PC-9 (cell line): ENCODE measurements around the gene PLXNA3. TPM values are rescaled to one million over a fixed set of nuclear protein-coding genes. Genes with fewer than 3 reads are reported as not detected.

Experiments
- BruUV-seq: library from RNA; stranded (reverse); fragments of 400-500 nt; replicated peaks from 2 replicates; lab custom pipeline; 2021; lab: Mats Ljungman, UMichigan
- CTCF ChIA-PET: fragments of 300-600 bp; sonication (Branson Sonifier 250); formaldehyde crosslinking; loops from one replicate; lab custom pipeline; 2022; ENCODE audit warnings: antibody characterized with exemption; lab: Charles Lee
- POLR2A ChIA-PET: fragments of 300-600 bp; sonication (Branson Sonifier 250); formaldehyde crosslinking; loops from one replicate; lab custom pipeline; 2022; ENCODE audit warnings: antibody characterized with exemption; ENCODE audit not compliant: unreplicated experiment; lab: Charles Lee
- DNase-seq, 2 experiments: peaks; one replicate each; pipeline versions ENCODE4 v3.0.0 to v3.0.0-alpha.2; 2015 to 2022; ENCODE audit warnings: mixed read lengths in 1 of 2
- H2AFZ ChIP-seq: fragments of 200-600 bp; sonication (generic); 2 replicates; pipeline ENCODE4 v1.8.1; 2017; ENCODE audit warnings: antibody characterized with exemption
- H3F3A ChIP-seq: fragments of 200-600 bp; sonication (generic); 2 replicates; pipeline ENCODE4 v1.8.1; 2017; ENCODE audit warnings: antibody characterized with exemption, mild to moderate bottlenecking, low read depth; ENCODE audit not compliant: insufficient read depth
- H3K27ac ChIP-seq: fragments of 200-600 bp; sonication (generic); 2 replicates; pipeline ENCODE4 v1.6.1; 2016; ENCODE audit warnings: mixed run types
- H3K27me3 ChIP-seq: fragments of 200-600 bp; sonication (generic); 2 replicates; pipeline ENCODE4 v1.6.1; 2016; ENCODE audit warnings: low read depth, mixed run types; ENCODE audit not compliant: insufficient read depth
- H3K36me3 ChIP-seq: fragments of 200-600 bp; sonication (generic); 2 replicates; pipeline ENCODE4 v1.6.1; 2016; ENCODE audit warnings: low read depth, mixed run types
- H3K4me1 ChIP-seq: fragments of 200-600 bp; sonication (generic); replicated peaks from 2 replicates; pipeline ENCODE4 v1.6.1; 2016; ENCODE audit warnings: mixed run types; ENCODE audit not compliant: insufficient read depth
- H3K4me2 ChIP-seq: fragments of 200-600 bp; sonication (generic); 2 replicates; pipeline ENCODE4 v1.6.1; 2017; ENCODE audit warnings: mixed run types
- H3K4me3 ChIP-seq: fragments of 200-600 bp; sonication (generic); 2 replicates; pipeline ENCODE4 v1.6.1; 2016; ENCODE audit warnings: mixed run types
- H3K79me2 ChIP-seq: fragments of 200-600 bp; sonication (generic); 2 replicates; pipeline ENCODE4 v1.6.1; 2017; ENCODE audit warnings: low read depth, mixed run types
- H3K9me2 ChIP-seq: fragments of 200-600 bp; sonication (generic); 2 replicates; pipeline ENCODE4 v1.8.1; 2017; ENCODE audit warnings: mild to moderate bottlenecking; ENCODE audit not compliant: insufficient read depth
- H3K9me3 ChIP-seq: fragments of 200-600 bp; sonication (generic); 2 replicates; pipeline ENCODE4 v1.8.1; 2016; ENCODE audit warnings: low read depth; ENCODE audit not compliant: insufficient read depth
- H4K20me1 ChIP-seq: fragments of 200-600 bp; sonication (generic); 2 replicates; pipeline ENCODE4 v1.8.1; 2017; ENCODE audit not compliant: insufficient read depth
- CTCF ChIP-seq: fragments of 200-600 bp; sonication (generic); conservative IDR thresholded peaks from 2 replicates; pipeline ENCODE4 v1.6.1; 2017; ENCODE audit warnings: mixed run types, antibody characterized with exemption, mild to moderate bottlenecking, moderate library complexity
- EZH2 ChIP-seq: fragments of 200-600 bp; sonication (generic); IDR thresholded peaks from 2 replicates; pipeline ENCODE4 v1.8.0; 2017; ENCODE audit warnings: antibody characterized with exemption, low read depth
- intact Hi-C: fragments of 100-400 bp; cut with micrococcal nuclease; formaldehyde crosslinking; loops from one replicate; pipeline ENCODE4 v1.10.0; 2022; ENCODE audit not compliant: unreplicated experiment
- total RNA-seq: library from RNA; stranded (reverse); gene quantifications from 2 replicates; pipeline ENCODE4 v1.2.3, GENCODE V29; 2021

Gene PLXNA3
- total RNA-seq, 1 experiment from 2014 or later = 124 TPM

- Histone ChIP-seq H2AFZ (no peak overlapping the region), H3F3A (peaks cover 13% of the 10 kb centered on the region; the same call in 1 of the 2 replicates), H3K4me1 (peaks cover 7% of the 10 kb centered on the region; the same call in 1 of the 2 replicates), H4K20me1 (no peaks in the 10 kb centered on the region), H3K27me3 (no peaks in the 10 kb centered on the region), H3K9me3 (no peaks in the 10 kb centered on the region), H3K4me2 (no peak overlapping the region), H3K79me2 (peaks cover 25% of the 10 kb centered on the region), H3K27ac (no peak overlapping the region), H3K9me2 (no peaks in the 10 kb centered on the region), H3K4me3 (no peak overlapping the region), H3K36me3 (no peaks in the 10 kb centered on the region)
- peak; percentile 62 to 74 for DNase-seq
- TF ChIP-seq EZH2 (no peak), CTCF (no peak)
- BruUV-seq = TSS peak; percentile 8
- CTCF ChIA-PET = interaction anchor here (1.0 kb wide), 1 partner anchor 69 kb away, joined by 5 read pairs; no protein-coding TSS in a partner anchor
- POLR2A ChIA-PET = interaction anchor here (0.6 to 0.7 kb wide), 4 partner anchors 10 to 310 kb away, joined by 3 to 8 read pairs (median 4); partner anchors contain the start of gene PLXNA3
- intact Hi-C loops = loop anchor here (5.0 kb wide), 1 partner anchor 45 kb away; the partner anchor contains the start of gene RPL10
Observed at GRCh38 chrX:154441984-154442707, 15.9 kb upstream of the PLXNA3 start.

- Histone ChIP-seq H3F3A (peaks cover 13% of the 10 kb centered on the region; the same call in 1 of the 2 replicates), H3K36me3 (no peaks in the 10 kb centered on the region), H3K9me3 (no peaks in the 10 kb centered on the region), H3K4me2 (peak overlapping the region; percentile 69), H3K27me3 (no peaks in the 10 kb centered on the region), H2AFZ (no peak overlapping the region), H3K4me3 (peak overlapping the region; percentile 43; the same call in 1 of the 2 replicates), H3K79me2 (peaks cover 15% of the 10 kb centered on the region), H3K4me1 (no peaks in the 10 kb centered on the region), H4K20me1 (no peaks in the 10 kb centered on the region), H3K9me2 (no peaks in the 10 kb centered on the region), H3K27ac (no peak overlapping the region)
- DNase-seq = no peak
- CTCF ChIA-PET = no interaction called here
- TF ChIP-seq EZH2 = no peak
- TF ChIP-seq CTCF = no peak
- POLR2A ChIA-PET = no interaction called here
- intact Hi-C loops = loop anchor here (5.0 kb wide), 1 partner anchor 46 kb away; the partner anchor contains the start of gene RPL10
- no TSS peak for BruUV-seq
Observed at GRCh38 chrX:154443479-154443910, 14.6 kb upstream of the PLXNA3 start.

- peaks cover 10% of the 10 kb centered on the region for H3K79me2 ChIP-seq
- peak within 1 kb of the TSS; percentile 72 for H3K4me3 ChIP-seq
- peaks cover 13% of the 10 kb centered on the region; the same call in 1 of the 2 replicates for H3F3A ChIP-seq
- no peaks in the 10 kb centered on the region for H3K36me3 ChIP-seq
- TF ChIP-seq EZH2 = no peak
- TF ChIP-seq CTCF = no peak
- peak within 1 kb of the TSS; percentile 79 for H2AFZ ChIP-seq
- H3K4me1 ChIP-seq = no peaks in the 10 kb centered on the region
- no peak within 1 kb of the TSS for H3K27ac ChIP-seq
- intact Hi-C loops = loop anchor here (5.0 kb wide), 1 partner anchor 47 kb away; the partner anchor contains the start of gene RPL10
- H4K20me1 ChIP-seq = no peaks in the 10 kb centered on the region
- CTCF ChIA-PET = no interaction called here
- BruUV-seq = no TSS peak
- no peaks in the 10 kb centered on the region for H3K9me3 ChIP-seq
- peak within 1 kb of the TSS; percentile 82 for H3K4me2 ChIP-seq
- H3K9me2 ChIP-seq = no peaks in the 10 kb centered on the region
- POLR2A ChIA-PET = interaction anchor here (0.6 kb wide), 1 partner anchor 97 kb away, joined by 4 read pairs; no protein-coding TSS in a partner anchor
- peak in 1 of 2 experiments; percentile 77 for DNase-seq
- no peaks in the 10 kb centered on the region for H3K27me3 ChIP-seq
Observed at GRCh38 chrX:154443992-154444754, 13.9 kb upstream of the PLXNA3 start, which contains the start of gene FAM50A. Gene FAM50A (plus strand): TSS chrX:154444141. CDS start chrX:154444236, 95 bp downstream.
